GM19099 (cell line): ENCODE measurements around the gene NUDT19.

Experiments
- POLR2A ChIP-seq: IDR thresholded peaks from 3 replicates; pipeline ENCODE4 v1.6.1; 2011; ENCODE audit warnings: low read depth; ENCODE audit not compliant: insufficient read length; ENCODE audit errors: extremely low read depth

The NUDT19 gene

DNA sequence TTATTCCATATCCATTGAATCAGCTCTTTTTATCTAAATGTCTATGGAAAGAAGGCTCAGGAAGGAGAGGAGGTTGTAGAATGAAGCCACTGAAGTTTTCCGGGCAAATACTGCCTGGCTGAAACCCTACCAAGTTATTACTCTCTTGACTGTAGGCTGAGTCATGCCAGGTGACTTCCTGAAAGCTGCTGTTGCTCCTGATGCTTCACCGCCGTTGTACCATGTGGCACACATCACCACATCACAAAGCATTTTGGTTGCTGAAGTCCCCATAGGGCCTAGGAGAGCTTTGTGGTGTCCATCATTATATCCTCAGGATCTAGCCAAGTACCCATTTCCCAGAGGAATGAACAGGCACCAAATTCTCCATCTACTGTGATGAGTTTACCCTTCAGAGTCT, 16.8 kb downstream of the NUDT19 start:
- no peak for TF ChIP-seq POLR2A

DNA sequence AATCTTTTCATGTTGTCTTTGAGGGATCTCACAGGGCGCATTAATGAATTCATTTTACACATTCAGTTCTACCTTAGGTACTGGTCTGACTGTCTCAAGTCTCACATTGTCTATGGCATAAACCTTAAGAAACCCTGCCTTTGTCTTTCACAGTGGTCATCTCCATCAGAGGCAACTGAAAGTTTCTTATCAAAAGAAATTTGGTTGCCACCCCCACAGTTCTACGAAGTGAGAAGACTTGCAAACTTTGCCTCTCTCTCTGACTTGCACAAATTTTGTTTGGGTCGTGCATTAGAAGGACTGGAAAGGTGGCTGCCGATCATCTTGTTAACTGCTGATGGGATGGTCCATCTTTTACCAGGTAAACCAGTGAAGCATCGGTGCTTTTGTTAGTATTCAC, 17.4 kb downstream of the NUDT19 start:
- TF ChIP-seq POLR2A: no peak

DNA sequence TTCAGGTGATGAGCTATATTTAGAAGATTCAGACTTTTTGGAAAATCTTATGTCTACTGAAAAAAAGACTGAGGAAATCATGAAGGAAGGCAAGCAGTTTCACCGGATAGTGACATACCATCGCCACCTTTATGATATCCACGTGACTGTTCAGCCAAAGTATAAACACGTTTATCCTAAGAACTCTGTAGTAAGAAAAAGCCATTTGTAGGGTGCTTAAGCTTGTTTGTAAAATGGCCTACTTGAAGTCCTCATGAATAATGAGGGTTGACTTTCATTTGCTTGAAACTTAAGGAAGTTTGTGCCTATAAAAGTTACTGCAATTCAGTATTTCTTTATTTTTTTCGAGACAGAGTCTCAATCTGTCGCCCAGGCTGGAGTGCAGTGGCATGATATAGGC, 20.1 kb downstream of the NUDT19 start:
- no peak for TF ChIP-seq POLR2A

DNA sequence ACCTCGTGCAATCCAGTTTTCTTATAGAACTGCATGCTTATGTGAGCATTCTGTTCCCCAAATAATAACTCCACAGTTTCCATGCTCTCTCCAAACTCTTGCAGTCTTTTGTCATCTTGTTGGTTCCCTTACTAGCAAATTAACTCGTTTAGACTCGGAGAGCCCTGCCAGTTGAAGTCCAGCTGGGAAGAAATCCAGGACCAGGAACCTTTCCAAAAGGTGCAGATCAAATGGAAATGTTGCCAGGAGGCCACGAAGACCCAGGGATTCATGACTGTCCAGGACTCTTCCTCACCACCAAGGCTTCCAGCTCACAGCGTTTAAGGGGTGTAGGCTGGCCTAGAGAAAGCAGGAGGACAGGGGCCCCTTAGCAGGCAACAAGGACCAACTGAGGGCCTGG, 25.9 kb downstream of the NUDT19 start:
- no peak for TF ChIP-seq POLR2A

DNA sequence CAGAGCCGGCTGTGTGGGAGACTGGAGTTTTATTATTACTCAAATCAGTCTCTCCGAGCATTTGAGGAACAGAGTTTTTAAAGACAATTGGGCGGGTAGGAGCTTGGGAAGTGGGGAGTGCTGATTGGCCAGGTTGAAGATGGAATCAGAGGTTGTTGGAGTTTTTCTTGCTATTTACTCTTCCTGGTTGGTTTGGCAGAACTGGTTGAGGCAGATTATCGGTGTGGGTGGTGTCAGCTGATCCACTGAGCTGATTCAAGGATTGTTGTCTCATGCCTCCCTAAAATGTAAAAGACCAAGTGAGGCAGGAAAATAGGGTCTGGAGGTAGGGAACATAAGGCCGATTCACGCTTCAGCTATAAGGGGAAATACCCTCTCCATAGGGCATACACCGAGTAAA, 26.7 kb downstream of the NUDT19 start:
- no peak for TF ChIP-seq POLR2A

DNA sequence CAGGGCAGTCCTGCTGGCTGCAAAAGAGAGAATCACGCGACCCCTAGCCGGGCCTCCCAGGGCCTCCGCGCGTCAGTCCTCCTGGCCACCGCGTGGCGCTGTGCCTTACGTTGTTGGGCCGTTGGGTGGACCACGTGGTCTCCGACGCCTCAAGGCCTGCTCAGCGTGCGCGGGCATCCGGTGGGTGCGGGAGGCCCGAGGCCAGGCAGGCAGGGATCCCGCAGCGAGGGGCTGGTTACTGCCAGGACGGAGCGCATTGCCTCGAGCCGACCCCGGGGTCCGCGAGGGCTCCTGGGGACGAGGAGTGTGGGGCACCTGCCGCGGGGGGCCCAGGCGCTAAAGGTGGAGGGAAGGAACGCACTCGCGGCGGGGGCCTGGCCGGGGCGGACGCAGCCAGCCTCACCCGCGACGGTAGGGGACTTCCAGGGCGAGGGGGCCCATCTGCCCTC, 28.0 kb downstream of the NUDT19 start, which contains the start of gene TDRD12:
TDRD12 (plus strand) TSS at position 157 of the 449 bp plus-strand sequence. CDS start 306 bp downstream, outside the sequence.
- TF ChIP-seq POLR2A: no peak

DNA sequence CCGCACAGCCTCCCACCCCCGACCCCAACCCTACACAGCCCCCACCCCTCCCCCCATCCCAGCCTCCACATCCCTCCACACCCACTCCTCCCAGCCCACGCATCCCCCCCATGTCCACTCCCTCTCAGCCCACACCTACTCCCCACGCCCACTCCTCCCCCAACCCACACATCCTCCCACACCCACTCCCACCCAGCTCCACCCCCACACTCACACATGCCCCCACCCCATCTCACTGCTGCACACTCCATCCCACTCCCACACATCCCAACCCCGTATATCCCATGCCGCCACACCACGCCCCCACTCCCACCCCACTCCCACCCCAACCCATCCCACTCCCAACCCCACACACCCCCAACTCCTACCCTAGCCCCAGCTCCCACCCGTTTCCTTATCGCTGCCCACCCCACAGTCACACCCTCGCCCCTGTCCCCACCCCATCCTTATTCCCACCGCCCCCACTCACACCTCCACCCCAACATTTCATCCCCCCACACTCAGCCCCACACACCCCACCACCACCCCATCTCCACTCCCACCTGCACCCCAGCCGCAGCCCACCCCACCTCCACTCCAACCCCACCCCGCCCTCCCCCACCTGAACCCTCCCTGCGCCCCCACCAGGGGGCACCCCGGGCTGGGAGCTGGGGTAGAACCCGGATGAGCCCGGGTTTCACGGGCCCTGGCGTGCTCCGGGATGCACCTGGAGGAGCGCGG, 28.8 kb downstream of the NUDT19 start:
- no peak for TF ChIP-seq POLR2A

DNA sequence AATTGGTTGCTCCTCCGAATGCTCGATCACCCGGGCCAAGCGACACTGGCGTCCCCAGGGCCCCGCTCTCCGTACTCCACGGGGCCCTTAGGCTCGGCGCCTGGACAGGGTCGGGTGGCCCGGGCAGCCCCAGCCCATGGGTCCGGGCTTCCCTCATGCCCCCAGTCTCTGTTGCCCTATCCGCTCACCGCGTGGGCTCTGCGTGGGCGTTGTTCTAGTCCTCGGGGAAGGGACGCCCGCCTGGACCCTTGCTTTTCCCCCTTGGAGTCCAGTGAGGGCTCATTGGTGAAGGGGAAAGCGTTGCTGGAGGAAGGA, 29.3 kb downstream of the NUDT19 start:
- no peak for TF ChIP-seq POLR2A

DNA sequence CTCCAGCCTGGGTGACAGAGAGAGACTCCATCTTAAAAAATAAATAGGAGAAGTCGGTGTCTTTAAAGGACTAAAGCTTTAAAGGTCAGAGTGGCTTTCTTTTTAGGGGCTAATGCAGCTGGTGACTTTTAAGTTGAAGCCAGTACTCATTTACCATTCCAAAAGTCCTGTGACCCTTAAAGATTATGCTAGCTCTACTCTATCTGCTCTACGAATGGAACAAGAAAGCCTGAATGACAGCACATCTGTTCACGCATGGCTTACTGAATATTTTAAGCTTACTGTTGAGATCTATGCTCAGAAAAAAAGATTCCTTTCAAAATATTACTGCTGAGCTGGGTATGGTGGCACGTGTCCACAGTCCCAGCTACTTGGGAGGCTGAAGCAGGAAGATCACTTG, 44.3 kb downstream of the NUDT19 start:
- no peak for TF ChIP-seq POLR2A

DNA sequence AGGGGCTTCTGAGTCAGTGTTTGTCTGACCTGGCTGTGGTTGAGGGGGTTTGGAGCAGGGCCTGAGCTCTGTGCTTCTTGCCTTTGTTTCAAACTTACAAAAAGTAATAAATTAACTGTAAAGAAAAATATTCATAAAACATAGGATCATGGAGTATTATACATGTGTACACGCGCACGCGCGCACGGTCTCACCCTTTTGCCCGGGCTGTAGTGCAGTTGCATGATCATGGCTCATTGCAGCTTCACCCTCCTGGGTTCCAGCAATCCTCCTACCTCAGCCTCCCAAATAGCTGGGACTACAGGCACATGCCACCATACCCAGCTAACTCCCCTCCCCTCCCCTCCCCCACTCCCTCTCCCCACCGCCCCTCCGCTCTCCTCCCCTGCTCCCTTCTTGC, 51.4 kb downstream of the NUDT19 start:
- TF ChIP-seq POLR2A: no peak

DNA sequence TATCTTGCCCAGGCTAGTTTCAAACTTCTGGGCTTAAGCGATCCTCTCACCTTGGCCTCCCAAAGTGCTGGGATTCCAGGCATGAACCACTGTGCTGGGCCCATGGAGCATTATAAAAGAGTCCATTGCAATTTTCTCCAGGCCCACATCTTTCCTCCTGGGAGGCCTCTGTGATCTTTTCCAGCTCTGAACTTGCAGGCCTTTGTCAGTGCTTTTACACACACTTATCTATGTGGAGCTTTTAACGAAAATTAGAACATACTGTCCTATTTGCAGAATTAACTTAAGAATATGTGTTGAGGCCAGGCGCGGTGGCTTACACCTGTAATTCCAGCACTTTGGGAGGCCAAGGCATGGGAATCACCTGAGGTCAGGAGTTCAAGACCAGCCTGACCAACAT, 51.8 kb downstream of the NUDT19 start:
- no peak for TF ChIP-seq POLR2A

DNA sequence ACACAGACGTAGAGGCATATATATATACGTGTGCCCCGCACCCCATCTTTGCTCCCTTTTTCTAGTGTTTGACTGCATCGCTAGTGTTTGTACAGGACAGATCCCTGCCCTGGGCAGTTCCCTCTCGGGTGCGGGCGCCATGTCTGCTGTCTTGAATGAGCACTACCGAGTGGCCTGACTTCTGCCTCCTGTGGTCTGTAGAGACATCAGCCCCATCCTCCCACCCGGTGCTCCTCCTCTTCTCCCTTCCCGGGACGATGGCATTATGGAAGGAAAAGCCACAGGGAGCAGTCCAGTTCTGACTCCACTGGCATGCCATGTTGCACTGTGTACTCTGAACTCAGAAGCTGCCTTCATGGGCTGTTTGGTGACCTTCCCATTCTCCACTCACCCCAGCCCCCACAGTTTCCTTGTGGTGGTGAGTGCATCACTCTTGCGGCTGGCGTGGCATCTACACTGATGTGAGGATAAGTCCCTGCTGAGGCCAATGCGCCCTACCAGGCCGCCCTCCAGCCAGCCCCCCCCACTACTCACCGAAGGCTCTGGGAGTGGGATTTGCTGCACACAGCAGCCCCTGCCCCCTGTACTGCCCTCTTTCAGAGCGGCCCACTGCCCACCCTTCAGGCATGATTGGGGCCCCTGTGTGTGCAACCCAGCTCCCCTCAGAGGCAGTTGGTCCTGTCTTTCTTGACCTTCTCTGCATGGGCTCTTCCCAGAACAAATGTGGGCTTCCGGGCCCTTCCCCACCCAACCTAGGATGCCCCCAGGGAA, 53.1 kb downstream of the NUDT19 start:
- TF ChIP-seq POLR2A: no peak

DNA sequence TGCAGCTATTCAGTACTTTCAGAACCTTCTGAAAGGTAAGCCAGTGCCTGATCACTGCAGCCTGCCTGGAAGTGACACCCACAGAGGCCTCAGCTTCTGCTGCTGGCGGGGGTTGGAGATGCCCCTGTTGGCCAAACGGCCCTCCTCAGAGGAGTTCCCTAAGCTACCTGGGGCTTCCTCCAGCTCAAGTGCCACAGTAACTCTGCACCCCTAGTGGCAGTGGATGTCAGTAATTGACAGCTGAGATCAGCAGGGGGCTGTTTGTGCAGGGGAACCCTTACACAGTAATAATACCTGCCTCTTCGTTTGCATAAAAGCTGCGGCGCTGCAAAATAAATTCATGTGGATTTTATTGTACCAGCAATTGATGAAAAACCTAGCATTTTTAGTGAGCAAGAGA, 56.9 kb downstream of the NUDT19 start:
- TF ChIP-seq POLR2A: no peak

DNA sequence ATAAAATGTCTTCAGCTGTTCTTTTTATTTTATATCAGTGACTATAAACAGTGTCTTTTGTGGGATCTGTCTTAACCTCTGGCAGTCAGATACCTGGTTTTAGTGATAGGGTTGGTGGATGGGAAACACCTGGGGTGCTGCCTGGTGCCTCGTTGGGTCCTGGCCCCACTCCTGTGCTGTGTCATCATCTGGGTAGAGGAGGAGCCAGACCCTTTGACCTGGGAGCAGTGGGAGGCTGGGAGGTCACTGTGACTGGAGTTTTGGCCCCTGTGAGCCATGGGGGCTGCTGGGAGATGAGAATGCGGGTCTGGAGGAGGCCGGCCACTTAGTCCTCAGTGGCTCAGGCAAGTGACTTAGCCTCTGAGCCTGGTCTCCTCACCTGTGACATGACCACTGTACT, 57.3 kb downstream of the NUDT19 start:
- TF ChIP-seq POLR2A: no peak

DNA sequence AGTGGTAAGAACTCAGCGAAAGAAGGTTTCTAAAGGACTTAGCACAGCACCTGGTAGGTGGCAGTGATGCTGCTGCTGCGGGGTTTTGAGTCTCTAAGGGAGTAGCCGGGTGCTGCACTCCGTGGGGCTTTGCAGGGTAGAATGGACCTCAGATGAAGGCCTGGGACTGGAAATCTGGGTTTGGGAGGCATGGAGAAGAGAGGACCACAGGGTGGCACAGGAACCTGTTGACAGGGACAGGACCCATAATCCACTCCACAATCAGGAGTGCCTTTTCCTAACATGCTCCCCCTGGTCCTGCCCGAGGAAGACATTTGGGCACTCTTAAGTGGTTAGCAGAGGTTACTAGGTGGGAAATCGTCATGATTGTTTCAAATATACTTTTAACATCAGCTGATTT, 57.7 kb downstream of the NUDT19 start:
- TF ChIP-seq POLR2A: no peak

DNA sequence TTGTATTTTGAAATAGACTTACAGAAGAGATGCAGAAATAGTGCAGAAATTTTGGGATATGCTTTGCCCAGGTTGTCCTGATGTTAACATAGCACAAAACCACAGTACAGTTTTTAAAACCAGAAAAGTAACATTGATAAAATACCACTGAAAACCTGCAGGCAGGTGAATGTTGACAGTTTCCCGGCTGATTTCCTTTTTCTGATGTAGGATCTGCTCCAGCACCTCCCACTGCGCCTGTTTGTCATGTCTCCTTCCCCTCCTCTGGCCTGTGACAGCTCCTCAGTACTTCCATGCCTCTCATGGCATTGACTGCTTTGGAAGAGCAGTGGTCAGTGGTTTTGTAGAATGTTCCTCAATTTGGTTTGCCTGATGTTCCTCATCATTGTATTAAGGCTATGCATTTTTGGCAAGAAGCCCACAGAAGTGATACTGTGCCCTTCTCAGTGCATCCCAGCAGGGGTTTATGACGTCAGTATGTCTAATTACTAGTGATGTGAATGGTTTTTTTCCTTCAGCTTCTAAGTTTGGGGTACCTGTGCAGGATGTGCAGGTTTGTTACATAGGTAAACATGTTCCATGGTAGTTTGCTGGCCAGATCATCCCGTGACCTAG, 58.9 kb downstream of the NUDT19 start:
- no peak for TF ChIP-seq POLR2A

DNA sequence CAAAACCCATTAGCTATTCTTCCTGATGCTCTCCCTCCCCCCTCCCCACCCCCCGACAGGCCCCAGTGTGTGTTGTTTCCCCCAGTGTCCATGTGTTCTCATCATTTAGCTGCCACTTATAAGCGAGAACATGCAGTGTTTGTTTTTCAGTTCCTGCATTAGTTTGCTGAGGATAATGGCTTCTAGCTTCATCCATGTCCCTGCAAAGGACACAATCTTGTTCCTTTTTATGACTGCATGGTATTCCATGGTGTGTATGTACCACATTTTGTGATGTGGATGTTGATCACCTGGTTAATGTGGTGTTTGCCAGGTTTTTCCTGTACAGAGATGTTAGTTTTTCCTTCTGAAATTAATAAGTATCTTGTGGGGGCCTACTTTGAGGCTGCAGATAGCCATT, 59.4 kb downstream of the NUDT19 start:
- no peak for TF ChIP-seq POLR2A

DNA sequence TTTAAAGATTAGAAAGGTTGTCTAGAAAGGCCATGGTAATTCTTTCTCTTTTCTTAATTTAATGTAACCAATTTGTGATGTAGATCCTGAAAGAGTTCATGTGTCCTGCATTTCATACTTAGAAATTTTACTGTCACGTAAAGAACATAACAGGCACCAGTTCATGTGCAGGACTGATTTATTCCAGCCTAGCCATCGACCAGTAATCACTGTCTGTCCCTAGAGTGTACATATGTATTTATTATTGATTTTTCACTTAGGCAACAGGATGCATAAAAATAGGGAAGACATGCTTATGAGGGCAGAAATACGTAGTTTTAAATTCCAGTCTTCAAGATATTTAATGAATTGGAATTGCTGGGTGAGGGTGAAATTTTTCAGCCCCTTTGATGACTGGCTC, 65.6 kb downstream of the NUDT19 start:
- TF ChIP-seq POLR2A: no peak
